Tibial nerve (tissue), 3 donors: Measurements from ENCODE around the gene CCDC27.

Source experiments
- POLR2A ChIP-seq, 2 donors: fragments of 450-650 bp; IDR thresholded peaks; one replicate each; pipeline ENCODE4 v1.6.1; 2017; ENCODE audit warnings: antibody characterized with exemption in 2 of 2, mild to moderate bottlenecking in 2 of 2, moderate library complexity in 2 of 2
- TF ChIP-seq, protein P1 (sequence below), 5 experiments: fragments of 200-600 bp in 3 of 5; fragments of 450-650 bp in 2 of 5; sonication (generic) in 3 of 5; IDR thresholded peaks; one replicate each; pipeline ENCODE4 v1.5.1; 2016 to 2019; ENCODE audit warnings: antibody characterized with exemption in 5 of 5, mild to moderate bottlenecking in 3 of 5, moderate library complexity in 2 of 5

DNA sequence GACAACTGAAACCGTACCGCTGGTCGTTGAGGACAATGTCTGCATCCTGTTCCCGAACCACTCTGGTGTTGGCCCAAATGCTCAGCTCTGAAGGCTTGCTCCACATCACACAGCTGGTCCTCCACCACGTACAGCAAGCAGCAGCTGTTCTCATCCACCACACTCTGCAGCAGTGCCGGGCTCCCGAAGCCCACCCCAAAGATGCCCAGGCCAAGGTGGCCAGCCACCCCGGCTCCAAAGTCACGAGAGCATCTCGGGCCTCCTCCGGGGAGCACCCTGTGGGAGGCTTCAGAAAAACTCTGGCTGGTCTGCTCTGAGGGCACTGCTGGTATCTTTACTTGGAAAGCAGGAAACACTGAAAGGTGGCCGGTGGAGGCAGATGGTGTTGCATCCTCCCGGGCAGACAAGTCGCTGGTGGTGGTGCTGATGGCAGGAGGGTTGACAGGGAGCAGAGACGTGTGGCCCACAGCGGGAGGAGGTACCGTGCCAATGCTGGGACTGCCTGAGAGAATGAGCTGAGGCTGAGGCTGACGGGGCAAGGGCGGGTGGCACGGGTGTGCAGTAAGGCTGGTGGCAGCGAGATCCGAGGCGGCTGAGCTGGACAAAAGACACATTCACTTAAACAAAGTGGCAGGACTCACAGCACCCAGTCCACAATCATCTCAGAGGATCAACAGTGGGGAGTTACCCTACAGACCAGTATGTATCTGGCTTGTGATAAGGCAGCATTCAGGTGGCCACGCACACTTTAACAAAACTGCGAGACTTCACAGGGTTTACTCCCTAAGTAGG, 6.5 kb upstream of the CCDC27 start:
- TF ChIP-seq, protein P1, sequence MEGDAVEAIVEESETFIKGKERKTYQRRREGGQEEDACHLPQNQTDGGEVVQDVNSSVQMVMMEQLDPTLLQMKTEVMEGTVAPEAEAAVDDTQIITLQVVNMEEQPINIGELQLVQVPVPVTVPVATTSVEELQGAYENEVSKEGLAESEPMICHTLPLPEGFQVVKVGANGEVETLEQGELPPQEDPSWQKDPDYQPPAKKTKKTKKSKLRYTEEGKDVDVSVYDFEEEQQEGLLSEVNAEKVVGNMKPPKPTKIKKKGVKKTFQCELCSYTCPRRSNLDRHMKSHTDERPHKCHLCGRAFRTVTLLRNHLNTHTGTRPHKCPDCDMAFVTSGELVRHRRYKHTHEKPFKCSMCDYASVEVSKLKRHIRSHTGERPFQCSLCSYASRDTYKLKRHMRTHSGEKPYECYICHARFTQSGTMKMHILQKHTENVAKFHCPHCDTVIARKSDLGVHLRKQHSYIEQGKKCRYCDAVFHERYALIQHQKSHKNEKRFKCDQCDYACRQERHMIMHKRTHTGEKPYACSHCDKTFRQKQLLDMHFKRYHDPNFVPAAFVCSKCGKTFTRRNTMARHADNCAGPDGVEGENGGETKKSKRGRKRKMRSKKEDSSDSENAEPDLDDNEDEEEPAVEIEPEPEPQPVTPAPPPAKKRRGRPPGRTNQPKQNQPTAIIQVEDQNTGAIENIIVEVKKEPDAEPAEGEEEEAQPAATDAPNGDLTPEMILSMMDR (IDR thresholded peaks at IDR 0.05), result no peak
- TF ChIP-seq POLR2A (IDR thresholded peaks at IDR 0.05), result no peak
